Upper lobe of left lung (tissue), 4 donors: ENCODE data around the gene RAF1.

Source experiments
- EP300 ChIP-seq, 4 donors: sonication (generic); formaldehyde crosslinking; IDR thresholded peaks; one replicate each; pipeline ENCODE4 v1.5.1; 2017; ENCODE audit warnings: antibody characterized with exemption in 4 of 4, control low read depth in 2 of 4
- POLR2AphosphoS5 ChIP-seq, 2 donors: sonication (generic); formaldehyde crosslinking; IDR thresholded peaks; one replicate each; pipeline ENCODE4 v1.5.1; 2017; ENCODE audit warnings: antibody characterized with exemption in 2 of 2
- TF ChIP-seq, protein P1 (sequence below), 6 experiments: fragments of 450-650 bp in 4 of 6; fragments of 200-600 bp in 2 of 6; sonication (generic) in 2 of 6; IDR thresholded peaks; one replicate each; pipeline ENCODE4 v1.5.1; 2016 to 2019; ENCODE audit warnings: antibody characterized with exemption in 6 of 6

DNA sequence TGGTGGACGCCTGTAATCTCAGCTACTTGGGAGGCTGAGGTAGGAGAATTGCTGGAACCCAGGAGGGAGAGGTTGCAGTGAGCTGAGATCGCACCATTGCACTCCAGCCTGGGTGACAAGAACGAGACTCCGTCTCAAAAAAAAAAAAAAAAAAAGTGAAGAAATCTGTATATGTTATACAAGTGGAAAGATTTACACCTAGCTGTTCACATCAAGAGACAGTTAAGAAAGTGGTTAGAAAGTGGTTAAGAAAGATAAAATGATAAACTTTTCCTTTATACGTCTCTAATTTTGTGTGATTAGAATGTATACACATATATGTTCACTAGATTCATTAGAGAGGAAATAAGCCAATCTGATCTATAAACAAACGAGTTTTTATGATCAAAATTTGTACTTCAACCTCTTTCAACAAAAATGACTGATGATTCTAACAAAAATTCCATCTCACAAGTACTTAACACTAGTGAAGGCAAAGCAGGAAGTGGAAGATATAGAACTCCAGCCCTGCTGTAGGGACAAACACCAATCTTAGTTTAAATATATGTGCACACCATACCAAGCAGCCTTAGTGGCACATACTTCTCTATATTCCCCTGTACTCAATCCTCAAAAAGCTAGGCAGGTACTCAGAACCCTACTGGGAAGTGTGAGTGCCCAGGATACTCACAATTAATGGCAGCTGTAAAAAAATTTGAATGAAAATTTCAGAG is 51.2 kb downstream of the RAF1 start:
- TF ChIP-seq, protein P1, sequence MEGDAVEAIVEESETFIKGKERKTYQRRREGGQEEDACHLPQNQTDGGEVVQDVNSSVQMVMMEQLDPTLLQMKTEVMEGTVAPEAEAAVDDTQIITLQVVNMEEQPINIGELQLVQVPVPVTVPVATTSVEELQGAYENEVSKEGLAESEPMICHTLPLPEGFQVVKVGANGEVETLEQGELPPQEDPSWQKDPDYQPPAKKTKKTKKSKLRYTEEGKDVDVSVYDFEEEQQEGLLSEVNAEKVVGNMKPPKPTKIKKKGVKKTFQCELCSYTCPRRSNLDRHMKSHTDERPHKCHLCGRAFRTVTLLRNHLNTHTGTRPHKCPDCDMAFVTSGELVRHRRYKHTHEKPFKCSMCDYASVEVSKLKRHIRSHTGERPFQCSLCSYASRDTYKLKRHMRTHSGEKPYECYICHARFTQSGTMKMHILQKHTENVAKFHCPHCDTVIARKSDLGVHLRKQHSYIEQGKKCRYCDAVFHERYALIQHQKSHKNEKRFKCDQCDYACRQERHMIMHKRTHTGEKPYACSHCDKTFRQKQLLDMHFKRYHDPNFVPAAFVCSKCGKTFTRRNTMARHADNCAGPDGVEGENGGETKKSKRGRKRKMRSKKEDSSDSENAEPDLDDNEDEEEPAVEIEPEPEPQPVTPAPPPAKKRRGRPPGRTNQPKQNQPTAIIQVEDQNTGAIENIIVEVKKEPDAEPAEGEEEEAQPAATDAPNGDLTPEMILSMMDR (IDR thresholded peaks at IDR 0.05), result no peak
- TF ChIP-seq EP300 (IDR thresholded peaks at IDR 0.05) (no peak), POLR2AphosphoS5 (IDR thresholded peaks at IDR 0.05) (no peak)
